IMR-90 (cell line): ENCODE results near the gene URB1. TPM values are rescaled to one million over a fixed set of nuclear protein-coding genes. Genes with fewer than 3 reads are reported as not detected.

Source experiments
- ATAC-seq: fragments of 200-7000 bp; cut with Tn5 transposase; 2 replicates; pipeline ENCODE4 v1.9.1; 2020; ENCODE audit warnings: low read depth, mild to moderate bottlenecking, moderate library complexity
- BruUV-seq: library from RNA; stranded (reverse); fragments of 400-500 nt; replicated peaks from 2 replicates; lab custom pipeline; 2021; lab: Mats Ljungman, UMichigan
- CTCF ChIA-PET: fragments of 300-600 bp; formaldehyde crosslinking; extraction: SDS; loops from one replicate; lab custom pipeline; 2021; ENCODE audit warnings: antibody characterized with exemption; lab: Yijun Ruan, JAX
- POLR2A ChIA-PET: fragments of 300-600 bp; sonication (Branson Sonifier 250); formaldehyde crosslinking; loops from one replicate; lab custom pipeline; 2022; ENCODE audit warnings: antibody characterized with exemption; ENCODE audit not compliant: unreplicated experiment; lab: Charles Lee
- DNase-seq: peaks from one replicate; pipeline ENCODE4 v3.0.0; 2013
- H2AFZ ChIP-seq: replicated peaks from 2 replicates; pipeline ENCODE3; 2013; ENCODE audit warnings: low read length, mild to moderate bottlenecking; ENCODE audit not compliant: poor library complexity
- H2AK5ac ChIP-seq: 2 replicates; pipeline ENCODE4 v1.6.1; 2013; ENCODE audit warnings: low read depth, low read length, inconsistent platforms
- H2AK9ac ChIP-seq: replicated peaks from 2 replicates; pipeline ENCODE3; 2013; ENCODE audit warnings: mild to moderate bottlenecking, low read depth, low read length, moderate library complexity; ENCODE audit not compliant: poor library complexity
- H2BK120ac ChIP-seq: 2 replicates; pipeline ENCODE4 v1.6.1; 2013; ENCODE audit warnings: low read depth, low read length, inconsistent platforms
- H2BK15ac ChIP-seq: 3 replicates; pipeline ENCODE4 v1.6.1; 2013; ENCODE audit warnings: low read depth, low read length, inconsistent platforms
- H2BK20ac ChIP-seq: 2 replicates; pipeline ENCODE4 v1.6.1; 2013; ENCODE audit warnings: low read depth, mild to moderate bottlenecking, inconsistent platforms, low read length, moderate library complexity
- H2BK5ac ChIP-seq: 2 replicates; pipeline ENCODE4 v1.6.1; 2013; ENCODE audit warnings: mild to moderate bottlenecking, low read depth, low read length, inconsistent platforms; ENCODE audit not compliant: poor library complexity, severe bottlenecking
- H3K14ac ChIP-seq: replicated peaks from 2 replicates; pipeline ENCODE4 v1.6.1; 2013; ENCODE audit warnings: low read depth, low read length, inconsistent platforms
- H3K18ac ChIP-seq: 2 replicates; pipeline ENCODE4 v1.6.1; 2013; ENCODE audit warnings: low read depth, low read length, control low read depth
- H3K23ac ChIP-seq: 2 replicates; pipeline ENCODE4 v1.6.1; 2013; ENCODE audit warnings: low read depth, low read length, inconsistent platforms
- H3K27ac ChIP-seq: 2 replicates; pipeline ENCODE4 v1.5.1; 2013; ENCODE audit warnings: mild to moderate bottlenecking, control low read depth, low read length; ENCODE audit not compliant: insufficient read depth
- H3K27me3 ChIP-seq: 2 replicates; pipeline ENCODE4 v1.6.1; 2013; ENCODE audit warnings: low read length; ENCODE audit not compliant: control insufficient read depth, insufficient read depth
- H3K36me3 ChIP-seq: 2 replicates; pipeline ENCODE4 v1.6.1; 2013; ENCODE audit warnings: low read length, mixed read lengths; ENCODE audit not compliant: control insufficient read depth, insufficient read depth
- H3K4ac ChIP-seq: 2 replicates; pipeline ENCODE4 v1.6.1; 2013; ENCODE audit warnings: low read depth, low read length, inconsistent platforms
- H3K4me1 ChIP-seq: 2 replicates; pipeline ENCODE4 v1.6.1; 2013; ENCODE audit warnings: low read length, mixed read lengths; ENCODE audit not compliant: control insufficient read depth, insufficient read depth
- H3K4me2 ChIP-seq: 2 replicates; pipeline ENCODE4 v1.6.1; 2013; ENCODE audit warnings: low read depth, mild to moderate bottlenecking, control low read depth, low read length, moderate library complexity
- H3K4me3 ChIP-seq: 2 replicates; pipeline ENCODE4 v1.5.1; 2013; ENCODE audit warnings: low read depth, mild to moderate bottlenecking, control low read depth, low read length, moderate library complexity; ENCODE audit not compliant: insufficient read depth
- H3K56ac ChIP-seq: 2 replicates; pipeline ENCODE4 v1.6.1; 2013; ENCODE audit warnings: low read length, inconsistent platforms; ENCODE audit not compliant: insufficient read depth; ENCODE audit errors: extremely low read depth
- H3K79me1 ChIP-seq, 2 experiments: 2 replicates each; pipeline ENCODE4 v1.6.1; 2013; ENCODE audit warnings: low read length in 2 of 2, inconsistent platforms in 1 of 2, low read depth in 1 of 2
- H3K9ac ChIP-seq: 2 replicates; pipeline ENCODE4 v1.6.1; 2013; ENCODE audit warnings: low read depth, low read length, control low read depth
- H3K9me1 ChIP-seq: 2 replicates; pipeline ENCODE4 v1.6.1; 2013; ENCODE audit warnings: low read length, inconsistent platforms; ENCODE audit not compliant: insufficient read depth
- H3K9me3 ChIP-seq: 2 replicates; pipeline ENCODE4 v1.6.1; 2013; ENCODE audit warnings: low read length; ENCODE audit not compliant: control insufficient read depth, insufficient read depth
- H4K20me1 ChIP-seq: 2 replicates; pipeline ENCODE4 v1.6.1; 2013; ENCODE audit warnings: low read length, inconsistent platforms; ENCODE audit not compliant: insufficient read depth
- H4K5ac ChIP-seq: 2 replicates; pipeline ENCODE4 v1.6.1; 2013; ENCODE audit warnings: mild to moderate bottlenecking, low read depth, low read length, control low read depth
- H4K8ac ChIP-seq, 2 experiments: 2 replicates each; pipeline ENCODE4 v1.6.1; 2013; ENCODE audit warnings: low read depth in 2 of 2, low read length in 2 of 2, control low read depth in 1 of 2, inconsistent platforms in 1 of 2
- H4K91ac ChIP-seq: 2 replicates; pipeline ENCODE4 v1.6.1; 2013; ENCODE audit warnings: low read depth, low read length, inconsistent platforms; ENCODE audit not compliant: insufficient read depth
- BHLHE40 ChIP-seq: fragments of 150-350 bp; IDR thresholded peaks from 2 replicates; pipeline ENCODE4 v1.6.1; 2016; ENCODE audit warnings: mild to moderate bottlenecking, low read depth, low read length
- CEBPB ChIP-seq: IDR thresholded peaks from 2 replicates; pipeline ENCODE4 v1.6.1; 2012; ENCODE audit warnings: low read depth, low read length, improper control_type of control experiment
- CHD1 ChIP-seq: IDR thresholded peaks from 2 replicates; pipeline ENCODE4 v1.6.1; 2012; ENCODE audit warnings: low read depth, low read length, improper control_type of control experiment
- ELK1 ChIP-seq: fragments of 150-350 bp; IDR thresholded peaks from 2 replicates; pipeline ENCODE4 v1.6.1; 2016; ENCODE audit warnings: low read depth, mild to moderate bottlenecking, low read length, moderate library complexity, borderline replicate concordance
- MAZ ChIP-seq: IDR thresholded peaks from 2 replicates; pipeline ENCODE4 v1.6.1; 2012; ENCODE audit warnings: low read depth, mild to moderate bottlenecking, low read length, improper control_type of control experiment, moderate library complexity, borderline replicate concordance
- SMC3 ChIP-seq: fragments of 150-350 bp; IDR thresholded peaks from 2 replicates; pipeline ENCODE4 v1.6.1; 2016; ENCODE audit warnings: low read depth, mild to moderate bottlenecking, antibody characterized with exemption, low read length, moderate library complexity
- WGBS, 2 experiments: methylation state at CpG; one replicate each; pipeline versions ENCODE4 v1.1.5 to v1.1.7; 2013; ENCODE audit warnings: missing lambda C conversion rate in 2 of 2; ENCODE audit not compliant: insufficient read length in 1 of 2; ENCODE audit errors: extremely low coverage in 2 of 2; 5-methylcytosine and 5-hydroxymethylcytosine counted together
- dilution Hi-C: fragments of 300-500 bp; cut with HindIII; formaldehyde crosslinking; loops from one replicate; pipeline ENCODE4 v1.14.3; 2018; ENCODE audit warnings: low sequenced_read_pairs; ENCODE audit not compliant: unreplicated experiment
- in situ Hi-C: fragments of 300-500 bp; cut with MboI; formaldehyde crosslinking; loops from 3 replicates; pipeline ENCODE4 v1.14.3; 2019; ENCODE audit warnings: low sequenced_read_pairs, inconsistent platforms, mixed read lengths
- intact Hi-C: fragments of 100-400 bp; cut with micrococcal nuclease; formaldehyde crosslinking; loops from 2 replicates; pipeline ENCODE4 v1.10.0; 2022
- polyA plus RNA-seq, 3 experiments: library from polyadenylated mRNA; depleted of rRNA; stranded (reverse); fragments of >200 nt; gene quantifications; 2 replicates each; pipeline ENCODE4 v1.2.3, GENCODE V29; 2012; ENCODE audit warnings: low replicate concordance in 1 of 3
- total RNA-seq: library from RNA; depleted of rRNA; stranded (reverse); fragments of >200 nt; gene quantifications from 2 replicates; pipeline ENCODE4 v1.2.3, GENCODE V29; 2012

URB1 gene
- total and polyA plus RNA-seq, 2 of the 4 experiments (the other 2 are of a cell fraction): 9.2 to 12.7 TPM

- ATAC-seq (no peak), DNase-seq (no peak)
- in situ Hi-C loops: no loop called here
- Histone ChIP-seq H3K9me3 (no peaks in the 10 kb centered on the region), H2AFZ (no peak overlapping the region), H3K27ac (no peak overlapping the region), H2BK5ac (no peak overlapping the region), H3K4me2 (no peak overlapping the region), H3K18ac (no peak overlapping the region), H3K9me1 (peaks cover 3% of the 10 kb centered on the region; the same call in 1 of the 2 replicates), H4K91ac (no peak overlapping the region), H3K27me3 (no peaks in the 10 kb centered on the region), H3K9ac (no peak overlapping the region), H2BK20ac (no peak overlapping the region), H3K56ac (no peak overlapping the region), H3K23ac (no peak overlapping the region), H3K4me1 (no peaks in the 10 kb centered on the region), H4K20me1 (no peaks in the 10 kb centered on the region; the same call in none of the 2 replicates), H4K8ac (no peak overlapping the region), H4K5ac (no peak overlapping the region), H3K4ac (no peak overlapping the region), H2BK15ac (no peak overlapping the region), H3K14ac (no peak overlapping the region), H2BK120ac (no peak overlapping the region), H2AK9ac (no peak overlapping the region), H3K4me3 (no peak overlapping the region), H2AK5ac (no peak overlapping the region), H3K36me3 (peaks cover 57% of the 10 kb centered on the region), H3K79me1 (peaks cover 0 to 10% of the 10 kb centered on the region in 2 experiments; a peak in 2 of 4 replicates)
- dilution Hi-C loops: no loop called here
- BruUV-seq: no TSS peak
- intact Hi-C loops: no loop called here
- no peak for TF ChIP-seq SMC3
- no peak for TF ChIP-seq CHD1
- TF ChIP-seq MAZ: no peak
- no peak for TF ChIP-seq ELK1
- TF ChIP-seq CEBPB: no peak
- TF ChIP-seq BHLHE40: no peak
- 95% methylated on average over 10 of the region's 14 CpGs; no CpG with 5 or more reads in 1 of the 2 experiments for WGBS, 2 experiments
- ChIA-PET POLR2A (no interaction called here), CTCF (no interaction called here)
These were observed 77.1 kb downstream of the URB1 start for GRCh38 chr21:32315511-32316281.
